Brain microvascular endothelial cell (primary cell): Measurements from ENCODE around the gene GARIN5B.

Experiments
- DNase-seq: peaks from one replicate; pipeline ENCODE4 v3.0.0-alpha.2; 2020
- H3K27ac ChIP-seq: fragments of 250-450 bp; sonication (Bioruptor Pico); 2 replicates; pipeline ENCODE4 v1.5.1; 2020; ENCODE audit warnings: mild to moderate bottlenecking, moderate library complexity
- H3K27me3 ChIP-seq: fragments of 250-450 bp; sonication (Bioruptor Pico); replicated peaks from 2 replicates; pipeline ENCODE4 v1.5.1; 2020; ENCODE audit warnings: mild to moderate bottlenecking
- H3K36me3 ChIP-seq: fragments of 250-450 bp; sonication (Bioruptor Pico); replicated peaks from 2 replicates; pipeline ENCODE4 v1.5.1; 2020; ENCODE audit warnings: mild to moderate bottlenecking
- H3K4me3 ChIP-seq: 2 replicates; pipeline ENCODE4 v1.5.1; 2011; ENCODE audit warnings: low read depth, mild to moderate bottlenecking, control low read depth, low read length, moderate library complexity
- in situ Hi-C: cut with HindIII; loops from 2 replicates; pipeline ENCODE4 v1.10.0; 2017; ENCODE audit warnings: low sequenced_read_pairs, low pct_ligation_motif_present
- TF ChIP-seq, protein P1 (sequence below): IDR thresholded peaks from 2 replicates; pipeline ENCODE4 v1.5.1; 2011; ENCODE audit warnings: low read depth, mild to moderate bottlenecking, moderate library complexity, low read length, control low read depth, inconsistent platforms; ENCODE audit errors: missing control alignments

The GARIN5B gene

DNA sequence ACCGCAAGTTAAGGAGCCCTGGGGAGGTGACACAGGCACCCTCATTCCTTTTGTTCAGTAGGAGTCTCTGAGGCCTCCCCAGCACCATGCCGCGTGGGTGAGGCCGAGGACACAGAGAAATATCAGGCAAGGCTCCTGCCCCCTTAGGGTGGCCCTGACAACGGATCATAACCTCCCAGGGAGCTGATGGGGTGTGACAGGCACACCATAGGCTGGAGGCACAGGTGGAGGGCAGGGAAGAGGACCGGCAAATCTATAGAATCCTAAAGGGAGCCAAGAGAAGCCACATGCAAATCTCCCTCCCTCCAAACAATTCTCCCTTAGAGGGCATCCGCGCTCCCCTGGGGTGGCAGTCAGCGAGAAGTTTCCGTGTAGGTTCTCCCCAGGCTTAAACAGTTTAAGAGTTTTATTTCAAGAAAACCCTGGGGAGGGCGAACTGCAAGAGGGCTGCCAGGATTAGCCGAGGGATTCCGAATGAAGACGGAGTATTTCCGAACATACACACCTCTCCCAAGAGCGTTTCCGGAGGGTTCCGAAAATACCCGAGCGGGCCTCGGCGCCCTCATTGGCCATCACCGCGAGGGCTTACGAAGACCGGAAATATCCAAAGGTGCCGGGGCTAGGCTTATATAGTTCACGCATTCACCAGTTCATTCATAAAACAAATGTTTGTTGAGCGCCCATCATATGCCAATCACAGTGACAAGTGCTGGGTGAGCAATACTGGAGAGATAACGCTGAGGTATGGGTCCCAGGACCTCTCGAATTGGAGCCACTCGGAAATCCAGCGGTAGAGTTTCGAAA lies 22.1 kb upstream of the GARIN5B start:
- peaks cover 33% of the 10 kb centered on the region for H3K36me3 ChIP-seq
- H3K27me3 ChIP-seq, result no peaks in the 10 kb centered on the region
- peak overlapping the region; percentile 77 for H3K27ac ChIP-seq
- peak overlapping the region; percentile 60 for H3K4me3 ChIP-seq
- TF ChIP-seq, protein P1, sequence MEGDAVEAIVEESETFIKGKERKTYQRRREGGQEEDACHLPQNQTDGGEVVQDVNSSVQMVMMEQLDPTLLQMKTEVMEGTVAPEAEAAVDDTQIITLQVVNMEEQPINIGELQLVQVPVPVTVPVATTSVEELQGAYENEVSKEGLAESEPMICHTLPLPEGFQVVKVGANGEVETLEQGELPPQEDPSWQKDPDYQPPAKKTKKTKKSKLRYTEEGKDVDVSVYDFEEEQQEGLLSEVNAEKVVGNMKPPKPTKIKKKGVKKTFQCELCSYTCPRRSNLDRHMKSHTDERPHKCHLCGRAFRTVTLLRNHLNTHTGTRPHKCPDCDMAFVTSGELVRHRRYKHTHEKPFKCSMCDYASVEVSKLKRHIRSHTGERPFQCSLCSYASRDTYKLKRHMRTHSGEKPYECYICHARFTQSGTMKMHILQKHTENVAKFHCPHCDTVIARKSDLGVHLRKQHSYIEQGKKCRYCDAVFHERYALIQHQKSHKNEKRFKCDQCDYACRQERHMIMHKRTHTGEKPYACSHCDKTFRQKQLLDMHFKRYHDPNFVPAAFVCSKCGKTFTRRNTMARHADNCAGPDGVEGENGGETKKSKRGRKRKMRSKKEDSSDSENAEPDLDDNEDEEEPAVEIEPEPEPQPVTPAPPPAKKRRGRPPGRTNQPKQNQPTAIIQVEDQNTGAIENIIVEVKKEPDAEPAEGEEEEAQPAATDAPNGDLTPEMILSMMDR, result no peak
- peak; percentile 95 for DNase-seq
- in situ Hi-C loops, result loop anchor here (25.0 kb wide), 1 partner anchor 227 kb away; the partner anchor contains the start of genes ZNF524, ZNF784 and ZNF865

DNA sequence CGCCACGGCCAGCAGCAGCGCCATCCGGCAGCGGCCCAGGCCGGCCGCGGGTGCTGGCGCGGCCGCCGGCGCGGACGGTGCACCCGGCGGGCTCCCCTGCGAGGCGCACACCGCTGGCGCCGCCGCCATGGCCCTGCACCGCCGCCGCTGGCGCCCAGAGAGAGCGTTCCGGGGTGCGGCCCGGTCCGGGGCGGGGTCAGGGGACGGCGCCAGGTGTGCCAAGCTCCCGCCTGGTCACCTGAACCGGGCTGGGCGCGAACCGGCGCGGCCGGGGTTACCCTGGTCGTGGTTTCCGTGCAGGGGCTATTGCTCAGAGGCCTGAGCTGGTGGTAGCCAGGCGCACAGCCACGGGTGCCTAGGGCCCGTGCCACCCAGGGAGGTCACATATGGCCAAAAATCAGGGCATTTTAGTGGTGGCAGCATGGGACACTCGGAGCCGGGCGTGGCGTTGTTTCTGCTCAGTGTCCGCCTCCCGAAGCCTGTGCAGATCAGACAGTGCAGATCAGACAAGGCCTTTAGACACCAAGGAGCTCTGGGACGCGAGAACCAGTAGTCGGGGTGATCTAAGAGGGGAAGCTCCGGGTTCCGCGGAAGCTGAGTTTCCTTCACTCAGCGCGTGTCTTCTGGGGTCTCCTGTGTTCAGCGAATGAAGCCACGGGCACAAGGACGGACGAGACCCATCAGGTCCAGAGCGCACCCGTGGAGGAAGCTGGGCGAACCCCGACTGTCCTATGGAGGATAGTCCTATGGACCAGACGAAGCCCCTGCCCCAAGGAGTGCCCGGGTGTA lies 21.3 kb upstream of the GARIN5B start, which contains the start of gene TMEM238:
Gene TMEM238, minus strand, starts transcription at position 162 of the 789 bp plus-strand sequence. Its CDS starts 33 bp downstream, at position 129.
- Histone ChIP-seq H3K36me3 (peaks cover 25% of the 10 kb centered on the region), H3K27ac (peak within 1 kb of the TSS; percentile 77), H3K27me3 (no peaks in the 10 kb centered on the region), H3K4me3 (peak within 1 kb of the TSS; percentile 55)
- no peak for DNase-seq
- TF ChIP-seq, protein P1, result no peak
- in situ Hi-C loops, result loop anchor here (25.0 kb wide), 1 partner anchor 228 kb away; the partner anchor contains the start of genes ZNF524, ZNF784 and ZNF865

DNA sequence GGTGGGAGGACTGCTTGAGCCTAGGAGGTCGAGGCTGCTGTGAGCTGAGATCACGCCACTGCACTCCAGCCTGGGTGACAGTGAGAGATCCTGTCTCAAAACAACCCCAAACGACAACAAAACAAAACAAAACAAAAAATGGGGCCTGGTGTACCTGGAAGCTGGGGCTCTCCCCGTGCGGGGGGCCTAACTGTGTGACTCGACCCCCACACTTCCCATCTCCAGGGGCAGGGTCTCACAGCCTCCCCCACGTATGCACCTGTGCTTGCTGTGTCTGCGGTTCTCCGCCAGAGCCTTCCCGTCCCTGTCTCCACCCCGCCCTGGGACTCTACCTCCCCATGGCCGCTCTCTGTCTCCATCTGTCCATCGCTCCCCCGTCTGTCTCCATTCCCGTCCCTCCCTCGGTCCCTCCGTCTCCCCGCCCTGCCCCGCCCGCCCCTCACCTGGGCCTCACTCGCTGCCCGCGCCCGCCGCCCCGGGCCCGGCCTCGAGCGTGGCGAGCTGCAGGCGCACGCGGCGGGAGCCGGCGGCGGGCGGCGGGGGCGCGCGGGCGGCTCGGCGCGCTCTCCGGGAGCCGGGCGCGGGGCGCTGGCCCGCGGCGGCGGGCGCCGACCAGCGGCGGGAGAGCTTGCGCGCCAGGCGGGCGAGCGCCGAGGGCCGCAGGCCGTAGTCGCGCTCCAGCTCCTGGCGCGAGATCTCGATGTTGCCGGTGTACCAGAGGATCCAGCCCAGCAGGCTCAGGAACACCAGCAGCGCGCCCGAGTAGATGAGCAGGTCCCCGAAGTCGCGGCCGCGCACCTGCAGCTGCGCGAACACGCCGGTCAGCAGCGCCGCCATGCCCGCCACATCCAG lies 20.4 kb upstream of the GARIN5B start:
- TF ChIP-seq, protein P1, result peak; percentile 18
- DNase-seq, result peak; percentile 56
- Histone ChIP-seq H3K36me3 (peaks cover 17% of the 10 kb centered on the region), H3K4me3 (peak overlapping the region; percentile 55), H3K27ac (no peak overlapping the region), H3K27me3 (no peaks in the 10 kb centered on the region)
- in situ Hi-C loops, result loop anchor here (25.0 kb wide), 1 partner anchor 229 kb away; the partner anchor contains the start of genes ZNF524, ZNF784 and ZNF865

DNA sequence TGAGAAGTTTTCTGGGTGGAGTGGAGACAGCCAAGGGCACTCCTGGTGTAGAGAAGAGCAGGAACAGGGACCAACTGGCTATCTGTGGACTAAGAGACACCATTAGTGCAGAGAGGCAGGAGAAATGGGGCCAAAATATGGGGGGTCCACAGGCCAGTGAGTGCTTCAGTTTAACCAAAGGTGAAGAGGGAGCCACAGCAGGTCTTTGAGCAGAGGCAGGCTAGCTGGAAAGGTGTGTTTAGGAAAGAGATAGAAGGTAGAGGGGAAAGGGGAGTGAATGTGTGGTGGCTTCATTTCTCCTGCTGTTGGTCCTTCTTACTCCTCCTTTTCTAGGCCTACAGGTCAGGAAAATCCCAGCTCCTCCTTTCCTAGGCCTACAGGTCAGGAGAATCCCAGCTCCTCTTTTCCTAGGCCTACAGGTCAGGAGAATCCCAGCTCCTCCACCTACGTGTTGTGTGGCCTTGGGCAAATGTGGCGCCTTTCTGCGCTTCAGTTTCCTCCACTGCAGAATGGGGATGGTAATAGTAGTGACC lies 19.5 kb upstream of the GARIN5B start:
- Histone ChIP-seq H3K36me3 (peaks cover 8% of the 10 kb centered on the region), H3K27ac (no peak overlapping the region), H3K4me3 (no peak overlapping the region), H3K27me3 (peaks cover 2% of the 10 kb centered on the region)
- TF ChIP-seq, protein P1, result no peak
- in situ Hi-C loops, result loop anchor here (25.0 kb wide), 1 partner anchor 230 kb away; the partner anchor contains the start of genes ZNF524, ZNF784 and ZNF865
- no peak for DNase-seq

- H3K27me3 ChIP-seq, result peaks cover 2% of the 10 kb centered on the region
- TF ChIP-seq, protein P1, result no peak
- H3K4me3 ChIP-seq, result no peak overlapping the region
- no peak for DNase-seq
- H3K27ac ChIP-seq, result no peak overlapping the region
- in situ Hi-C loops, result loop anchor here (25.0 kb wide), 1 partner anchor 230 kb away; the partner anchor contains the start of genes ZNF524, ZNF784 and ZNF865
- peaks cover 2% of the 10 kb centered on the region for H3K36me3 ChIP-seq
These were observed 19.0 kb upstream of the GARIN5B start for GRCh38 chr19:55382013-55382412.
